ENCODE results near the gene MBTPS1. TPM values are rescaled to one million over a fixed set of nuclear protein-coding genes. Genes with fewer than 3 reads are reported as not detected.

Gene MBTPS1
- total and polyA plus RNA-seq, 2 experiments from 2014 or later: 18.1 to 49.3 TPM

DNA sequence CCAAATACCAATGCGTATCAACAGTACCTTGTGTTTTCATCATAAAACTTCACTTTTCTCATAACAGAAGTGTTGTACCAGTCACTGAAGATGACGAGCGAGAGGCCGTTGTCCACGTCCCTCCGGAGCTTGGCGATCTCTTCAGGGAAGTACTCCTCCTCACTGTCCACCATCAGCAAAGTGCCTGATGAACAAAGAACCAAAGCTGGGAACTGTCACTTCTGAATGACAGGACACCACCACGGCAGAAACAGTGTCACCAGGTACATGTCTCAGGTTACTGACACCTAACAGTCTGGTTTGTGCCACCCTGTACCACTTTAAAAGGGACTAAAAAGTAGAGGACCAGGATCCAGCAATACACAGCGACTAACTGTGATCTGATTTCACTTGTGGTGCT, 49.1 kb downstream of the MBTPS1 start:
- Histone ChIP-seq H3F3A (replicated peaks; ENCODE audit: low read depth) (0 out of 2 replicates have a peak, but pooled peaks cover 6% of the 10 kb centered on the region), H3K4me3 (no peak overlapping the region), H2AFZ (no peak overlapping the region), H3K27ac (ENCODE audit: low read depth) (no peak overlapping the region), H3K4me1 (ENCODE audit: insufficient read depth) (0 out of 2 replicates have a peak, but pooled peaks cover 4% of the 10 kb centered on the region), H3K27me3 (ENCODE audit: insufficient read depth) (no peaks in the 10 kb centered on the region), H3K79me2 (replicated peaks; ENCODE audit: insufficient read depth) (no peaks in the 10 kb centered on the region), H4K20me1 (replicated peaks; ENCODE audit: insufficient read depth) (no peaks in the 10 kb centered on the region), H3K4me2 (no peak overlapping the region), H3K9me2 (ENCODE audit: insufficient read depth) (no peaks in the 10 kb centered on the region), H3K36me3 (ENCODE audit: insufficient read depth) (peaks cover 20% of the 10 kb centered on the region; the same call in 1 of the 2 replicates)
- DNase-seq (ENCODE audit: low spot score) (no peak), ATAC-seq (no peak)
- Mint-ChIP-seq H3K4me1 (peaks cover 6% of the 10 kb centered on the region; the same call in 1 of the 3 replicates), H3K27ac (no peak overlapping the region), H3K36me3 (ENCODE audit: low read depth) (peaks cover 45% of the 10 kb centered on the region), H3K9me3 (no peaks in the 10 kb centered on the region), H3K27me3 (ENCODE audit: insufficient read depth, low read depth, poor library complexity) (no peaks in the 10 kb centered on the region), H3K4me3 (no peak overlapping the region)
- TF ChIP-seq EZH2 (IDR thresholded peaks at IDR 0.05; ENCODE audit: low read depth, unreplicated experiment) (no peak), ZNF462 (CRISPR knock-in tag; IDR thresholded peaks at IDR 0.05) (no peak), EZH2phosphoT487 (IDR thresholded peaks at IDR 0.05; ENCODE audit: unreplicated experiment) (no peak), POLR2AphosphoS5 (IDR thresholded peaks at IDR 0.05; ENCODE audit: low read depth) (no peak), STAT1 (IDR thresholded peaks at IDR 0.05; ENCODE audit: unreplicated experiment) (no peak), JUNB (IDR thresholded peaks at IDR 0.05; ENCODE audit: unreplicated experiment) (no peak), CREB1 (CRISPR knock-in tag; IDR thresholded peaks at IDR 0.05; ENCODE audit: low read depth) (no peak), ZNF114 (CRISPR knock-in tag; IDR thresholded peaks at IDR 0.05) (no peak)
- TF ChIP-seq, protein P1, sequence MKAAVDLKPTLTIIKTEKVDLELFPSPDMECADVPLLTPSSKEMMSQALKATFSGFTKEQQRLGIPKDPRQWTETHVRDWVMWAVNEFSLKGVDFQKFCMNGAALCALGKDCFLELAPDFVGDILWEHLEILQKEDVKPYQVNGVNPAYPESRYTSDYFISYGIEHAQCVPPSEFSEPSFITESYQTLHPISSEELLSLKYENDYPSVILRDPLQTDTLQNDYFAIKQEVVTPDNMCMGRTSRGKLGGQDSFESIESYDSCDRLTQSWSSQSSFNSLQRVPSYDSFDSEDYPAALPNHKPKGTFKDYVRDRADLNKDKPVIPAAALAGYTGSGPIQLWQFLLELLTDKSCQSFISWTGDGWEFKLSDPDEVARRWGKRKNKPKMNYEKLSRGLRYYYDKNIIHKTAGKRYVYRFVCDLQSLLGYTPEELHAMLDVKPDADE (IDR thresholded peaks at IDR 0.05): no peak
- TF ChIP-seq, protein P2, sequence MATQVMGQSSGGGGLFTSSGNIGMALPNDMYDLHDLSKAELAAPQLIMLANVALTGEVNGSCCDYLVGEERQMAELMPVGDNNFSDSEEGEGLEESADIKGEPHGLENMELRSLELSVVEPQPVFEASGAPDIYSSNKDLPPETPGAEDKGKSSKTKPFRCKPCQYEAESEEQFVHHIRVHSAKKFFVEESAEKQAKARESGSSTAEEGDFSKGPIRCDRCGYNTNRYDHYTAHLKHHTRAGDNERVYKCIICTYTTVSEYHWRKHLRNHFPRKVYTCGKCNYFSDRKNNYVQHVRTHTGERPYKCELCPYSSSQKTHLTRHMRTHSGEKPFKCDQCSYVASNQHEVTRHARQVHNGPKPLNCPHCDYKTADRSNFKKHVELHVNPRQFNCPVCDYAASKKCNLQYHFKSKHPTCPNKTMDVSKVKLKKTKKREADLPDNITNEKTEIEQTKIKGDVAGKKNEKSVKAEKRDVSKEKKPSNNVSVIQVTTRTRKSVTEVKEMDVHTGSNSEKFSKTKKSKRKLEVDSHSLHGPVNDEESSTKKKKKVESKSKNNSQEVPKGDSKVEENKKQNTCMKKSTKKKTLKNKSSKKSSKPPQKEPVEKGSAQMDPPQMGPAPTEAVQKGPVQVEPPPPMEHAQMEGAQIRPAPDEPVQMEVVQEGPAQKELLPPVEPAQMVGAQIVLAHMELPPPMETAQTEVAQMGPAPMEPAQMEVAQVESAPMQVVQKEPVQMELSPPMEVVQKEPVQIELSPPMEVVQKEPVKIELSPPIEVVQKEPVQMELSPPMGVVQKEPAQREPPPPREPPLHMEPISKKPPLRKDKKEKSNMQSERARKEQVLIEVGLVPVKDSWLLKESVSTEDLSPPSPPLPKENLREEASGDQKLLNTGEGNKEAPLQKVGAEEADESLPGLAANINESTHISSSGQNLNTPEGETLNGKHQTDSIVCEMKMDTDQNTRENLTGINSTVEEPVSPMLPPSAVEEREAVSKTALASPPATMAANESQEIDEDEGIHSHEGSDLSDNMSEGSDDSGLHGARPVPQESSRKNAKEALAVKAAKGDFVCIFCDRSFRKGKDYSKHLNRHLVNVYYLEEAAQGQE (IDR thresholded peaks at IDR 0.05; ENCODE audit: unreplicated experiment): no peak
- TF ChIP-seq, protein P3, sequence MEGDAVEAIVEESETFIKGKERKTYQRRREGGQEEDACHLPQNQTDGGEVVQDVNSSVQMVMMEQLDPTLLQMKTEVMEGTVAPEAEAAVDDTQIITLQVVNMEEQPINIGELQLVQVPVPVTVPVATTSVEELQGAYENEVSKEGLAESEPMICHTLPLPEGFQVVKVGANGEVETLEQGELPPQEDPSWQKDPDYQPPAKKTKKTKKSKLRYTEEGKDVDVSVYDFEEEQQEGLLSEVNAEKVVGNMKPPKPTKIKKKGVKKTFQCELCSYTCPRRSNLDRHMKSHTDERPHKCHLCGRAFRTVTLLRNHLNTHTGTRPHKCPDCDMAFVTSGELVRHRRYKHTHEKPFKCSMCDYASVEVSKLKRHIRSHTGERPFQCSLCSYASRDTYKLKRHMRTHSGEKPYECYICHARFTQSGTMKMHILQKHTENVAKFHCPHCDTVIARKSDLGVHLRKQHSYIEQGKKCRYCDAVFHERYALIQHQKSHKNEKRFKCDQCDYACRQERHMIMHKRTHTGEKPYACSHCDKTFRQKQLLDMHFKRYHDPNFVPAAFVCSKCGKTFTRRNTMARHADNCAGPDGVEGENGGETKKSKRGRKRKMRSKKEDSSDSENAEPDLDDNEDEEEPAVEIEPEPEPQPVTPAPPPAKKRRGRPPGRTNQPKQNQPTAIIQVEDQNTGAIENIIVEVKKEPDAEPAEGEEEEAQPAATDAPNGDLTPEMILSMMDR (conservative IDR thresholded peaks at IDR 0.05; ENCODE audit: low read depth in 2 of 2): no peak

Measured in GM23338 (cell line).